Fibroblast of lung (primary cell): Measurements from ENCODE around the gene PTPRU. TPM values are rescaled to one million over a fixed set of nuclear protein-coding genes. Genes with fewer than 3 reads are reported as not detected.
A peak's percentile ranks its signal among the peaks of the same experiment; 100 is the strongest.

Experiments
- DNase-seq, 2 donors: peaks; one replicate each; pipeline versions ENCODE4 v3.0.0 to v3.0.0-alpha.2; 2010; ENCODE audit warnings: low read depth in 2 of 2
- H2AFZ ChIP-seq: 2 replicates; pipeline ENCODE4 v1.5.1; 2012; ENCODE audit warnings: low read length, control low read depth, inconsistent platforms
- H3K27ac ChIP-seq: 2 replicates; pipeline ENCODE4 v1.5.1; 2011; ENCODE audit warnings: low read length, control low read depth; ENCODE audit not compliant: insufficient read depth
- H3K27me3 ChIP-seq: 2 replicates; pipeline ENCODE4 v1.5.1; 2011; ENCODE audit warnings: mild to moderate bottlenecking, low read length; ENCODE audit not compliant: control insufficient read depth, insufficient read depth
- H3K36me3 ChIP-seq: 2 replicates; pipeline ENCODE4 v1.5.1; 2011; ENCODE audit warnings: low read length; ENCODE audit not compliant: control insufficient read depth, insufficient read depth
- H3K4me1 ChIP-seq: 2 replicates; pipeline ENCODE4 v1.5.1; 2011; ENCODE audit warnings: low read length; ENCODE audit not compliant: control insufficient read depth, insufficient read depth; ENCODE audit errors: extremely low read depth
- H3K4me2 ChIP-seq: 2 replicates; pipeline ENCODE4 v1.5.1; 2011; ENCODE audit warnings: low read length, control low read depth; ENCODE audit not compliant: insufficient read depth; ENCODE audit errors: extremely low read depth
- H3K4me3 ChIP-seq, 4 experiments: fragments of 200-600 bp in 1 of 4; sonication (generic) in 1 of 4; replicated peaks in 1 of 4; 2 replicates each; pipeline ENCODE4 v1.5.1; 2011 to 2016; ENCODE audit warnings: low read length in 4 of 4, low read depth in 3 of 4, mild to moderate bottlenecking in 3 of 4, control low read depth in 2 of 4, inconsistent platforms in 1 of 4, mixed read lengths in 1 of 4; ENCODE audit not compliant: insufficient read depth in 1 of 4; ENCODE audit errors: control extremely low read depth in 1 of 4
- H3K79me2 ChIP-seq: 2 replicates; pipeline ENCODE4 v1.5.1; 2012; ENCODE audit warnings: mild to moderate bottlenecking, low read length, inconsistent platforms; ENCODE audit not compliant: control insufficient read depth, insufficient read depth
- H3K9ac ChIP-seq: 2 replicates; pipeline ENCODE4 v1.5.1; 2011; ENCODE audit warnings: mild to moderate bottlenecking, low read length, control low read depth; ENCODE audit not compliant: insufficient read depth
- H3K9me3 ChIP-seq: 2 replicates; pipeline ENCODE4 v1.5.1; 2012; ENCODE audit warnings: low read depth, low read length; ENCODE audit not compliant: control insufficient read depth, insufficient read depth
- H4K20me1 ChIP-seq: 2 replicates; pipeline ENCODE4 v1.5.1; 2011; ENCODE audit warnings: low read length; ENCODE audit not compliant: control insufficient read depth, insufficient read depth; ENCODE audit errors: extremely low read depth
- EZH2 ChIP-seq: IDR thresholded peaks from 2 replicates; pipeline ENCODE4 v1.5.1; 2012; ENCODE audit warnings: low read length, control low read depth, mild to moderate bottlenecking; ENCODE audit errors: missing control alignments
- polyA plus RNA-seq, 2 donors: library from polyadenylated mRNA; depleted of rRNA in 1 of 2; stranded (reverse) in 1 of 2; unstranded in 1 of 2; fragments of >200 nt; gene quantifications; 2 replicates each; pipeline ENCODE4 v1.2.1, GENCODE V29; 2011 to 2012; ENCODE audit warnings: missing spikeins in 1 of 2
- total RNA-seq: library from RNA; depleted of rRNA; stranded (reverse); fragments of >200 nt; gene quantifications from 2 replicates; pipeline ENCODE4 v1.2.1, GENCODE V29; 2014
- TF ChIP-seq, protein P1 (sequence below), 2 donors: IDR thresholded peaks in 1 of 2; conservative IDR thresholded peaks in 1 of 2; 1 replicate in 1 of 2; 2 replicates in 1 of 2; pipeline ENCODE4 v1.5.1; 2011 to 2012; ENCODE audit warnings: low read length in 2 of 2, control low read depth in 1 of 2, inconsistent platforms in 1 of 2, low read depth in 1 of 2, mild to moderate bottlenecking in 1 of 2

PTPRU gene
- total and polyA plus RNA-seq, 2 donors (not counting 1 experiment from before 2014, with no cell fraction given): 1.4 to 25.8 TPM

DNA sequence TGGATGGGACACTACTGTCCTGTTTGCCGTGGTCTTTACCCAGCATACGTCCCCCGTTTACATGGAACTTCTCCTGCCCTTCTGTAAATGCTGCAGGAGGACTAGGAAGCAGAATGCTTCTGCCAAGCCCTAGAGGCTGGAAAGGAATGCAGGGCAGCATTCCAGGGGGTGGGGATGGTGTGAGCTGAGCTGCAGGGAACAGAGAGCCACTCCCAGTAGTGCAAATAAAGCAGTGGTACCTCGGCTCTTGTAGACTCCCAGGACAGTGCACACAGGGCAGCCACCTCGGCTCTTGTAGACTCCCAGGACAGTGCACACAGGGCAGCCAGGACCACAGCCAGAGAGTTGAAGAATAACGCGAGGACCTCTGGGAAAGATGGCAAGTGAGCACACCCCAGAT is 35.4 kb downstream of the PTPRU start:
- DNase-seq: peak; percentile 73 to 84
- Histone ChIP-seq H3K79me2 (no peaks in the 10 kb centered on the region), H2AFZ (peak overlapping the region; percentile 6), H4K20me1 (no peaks in the 10 kb centered on the region), H3K27ac (no peak overlapping the region), H3K36me3 (no peaks in the 10 kb centered on the region), H3K4me1 (no peaks in the 10 kb centered on the region), H3K4me2 (peak overlapping the region; percentile 46), H3K27me3 (peaks cover 3% of the 10 kb centered on the region), H3K9ac (no peak overlapping the region), H3K4me3 (peak overlapping the region in 1 of 4 experiments; percentile 15), H3K9me3 (no peaks in the 10 kb centered on the region)
- TF ChIP-seq, protein P1, sequence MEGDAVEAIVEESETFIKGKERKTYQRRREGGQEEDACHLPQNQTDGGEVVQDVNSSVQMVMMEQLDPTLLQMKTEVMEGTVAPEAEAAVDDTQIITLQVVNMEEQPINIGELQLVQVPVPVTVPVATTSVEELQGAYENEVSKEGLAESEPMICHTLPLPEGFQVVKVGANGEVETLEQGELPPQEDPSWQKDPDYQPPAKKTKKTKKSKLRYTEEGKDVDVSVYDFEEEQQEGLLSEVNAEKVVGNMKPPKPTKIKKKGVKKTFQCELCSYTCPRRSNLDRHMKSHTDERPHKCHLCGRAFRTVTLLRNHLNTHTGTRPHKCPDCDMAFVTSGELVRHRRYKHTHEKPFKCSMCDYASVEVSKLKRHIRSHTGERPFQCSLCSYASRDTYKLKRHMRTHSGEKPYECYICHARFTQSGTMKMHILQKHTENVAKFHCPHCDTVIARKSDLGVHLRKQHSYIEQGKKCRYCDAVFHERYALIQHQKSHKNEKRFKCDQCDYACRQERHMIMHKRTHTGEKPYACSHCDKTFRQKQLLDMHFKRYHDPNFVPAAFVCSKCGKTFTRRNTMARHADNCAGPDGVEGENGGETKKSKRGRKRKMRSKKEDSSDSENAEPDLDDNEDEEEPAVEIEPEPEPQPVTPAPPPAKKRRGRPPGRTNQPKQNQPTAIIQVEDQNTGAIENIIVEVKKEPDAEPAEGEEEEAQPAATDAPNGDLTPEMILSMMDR (conservative IDR thresholded peaks at IDR 0.05 in 1 of 2, IDR thresholded peaks at IDR 0.05 in 1 of 2; ENCODE audit: low read depth in 1 of 2, low read length in 2 of 2): no peak
- no peak for TF ChIP-seq EZH2

DNA sequence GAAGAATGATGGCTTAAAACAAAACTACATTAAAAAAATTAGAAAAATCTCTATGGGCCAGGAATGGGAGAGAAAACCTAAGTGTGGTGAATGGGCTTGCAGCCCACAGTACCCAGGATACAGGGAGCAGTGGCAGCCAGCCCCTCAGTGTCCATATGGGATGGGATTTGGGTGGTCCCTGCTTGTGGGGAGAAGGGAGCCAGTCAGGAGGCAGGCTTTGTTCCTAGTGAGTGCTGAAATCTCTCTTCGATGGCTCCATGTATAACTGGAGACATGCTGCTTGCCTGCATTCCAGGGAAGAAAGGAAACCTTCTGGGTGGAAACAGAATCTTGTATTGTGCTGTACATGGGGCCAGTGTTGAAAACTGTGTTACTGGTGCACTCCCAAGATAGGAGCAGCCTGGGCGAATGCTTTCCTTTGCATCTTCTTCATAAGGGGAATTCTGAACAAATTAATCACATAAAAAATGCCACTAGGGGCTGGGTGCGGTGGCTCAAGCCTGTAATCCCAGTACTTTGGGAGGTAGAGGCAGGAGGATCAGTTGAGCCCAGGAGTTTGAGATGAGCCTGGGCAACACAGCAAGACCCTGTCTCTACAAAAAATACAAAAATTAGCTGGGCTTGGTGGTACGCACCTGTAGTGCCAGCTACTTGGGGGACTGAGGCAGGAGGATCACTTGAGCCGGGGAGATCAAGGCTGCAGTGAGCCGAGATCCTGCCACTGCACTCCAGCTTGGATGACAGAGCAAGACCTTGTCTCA is 36.0 kb downstream of the PTPRU start:
- TF ChIP-seq EZH2: no peak
- TF ChIP-seq, protein P1 (conservative IDR thresholded peaks at IDR 0.05 in 1 of 2, IDR thresholded peaks at IDR 0.05 in 1 of 2; ENCODE audit: low read depth in 1 of 2, low read length in 2 of 2): no peak
- Histone ChIP-seq H3K9ac (no peak overlapping the region), H3K27ac (no peak overlapping the region), H3K79me2 (no peaks in the 10 kb centered on the region), H2AFZ (no peak overlapping the region), H4K20me1 (no peaks in the 10 kb centered on the region), H3K4me2 (peak overlapping the region; percentile 46), H3K4me1 (no peaks in the 10 kb centered on the region), H3K4me3 (no peak overlapping the region), H3K36me3 (no peaks in the 10 kb centered on the region), H3K9me3 (no peaks in the 10 kb centered on the region), H3K27me3 (peaks cover 3% of the 10 kb centered on the region)
- DNase-seq: no peak

DNA sequence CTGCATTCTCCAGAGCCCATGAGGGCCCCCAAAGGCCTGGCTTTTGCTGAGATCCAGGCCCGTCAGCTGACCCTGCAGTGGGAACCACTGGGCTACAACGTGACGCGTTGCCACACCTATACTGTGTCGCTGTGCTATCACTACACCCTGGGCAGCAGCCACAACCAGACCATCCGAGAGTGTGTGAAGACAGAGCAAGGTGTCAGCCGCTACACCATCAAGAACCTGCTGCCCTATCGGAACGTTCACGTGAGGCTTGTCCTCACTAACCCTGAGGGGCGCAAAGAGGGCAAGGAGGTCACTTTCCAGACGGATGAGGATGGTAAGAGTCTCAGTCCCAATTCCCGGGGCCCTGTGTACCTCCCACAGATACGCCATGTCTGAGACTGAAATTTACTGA is 39.1 kb downstream of the PTPRU start:
- no peaks in the 10 kb centered on the region for H3K36me3 ChIP-seq
- H3K4me3 ChIP-seq: no peak overlapping the region
- H3K27ac ChIP-seq: no peak overlapping the region
- H4K20me1 ChIP-seq: no peaks in the 10 kb centered on the region
- peaks cover under 1% of the 10 kb centered on the region for H3K4me1 ChIP-seq
- TF ChIP-seq EZH2: no peak
- TF ChIP-seq, protein P1 (conservative IDR thresholded peaks at IDR 0.05 in 1 of 2, IDR thresholded peaks at IDR 0.05 in 1 of 2; ENCODE audit: low read depth in 1 of 2, low read length in 2 of 2): no peak
- H3K79me2 ChIP-seq: no peaks in the 10 kb centered on the region
- no peaks in the 10 kb centered on the region for H3K9me3 ChIP-seq
- H3K9ac ChIP-seq: no peak overlapping the region
- no peak for DNase-seq
- H3K4me2 ChIP-seq: no peak overlapping the region
- H2AFZ ChIP-seq: no peak overlapping the region
- H3K27me3 ChIP-seq: no peaks in the 10 kb centered on the region
